CD4-positive, alpha-beta T cell (primary cell): ENCODE results near the gene PON3. TPM values are rescaled to one million over a fixed set of nuclear protein-coding genes. Genes with fewer than 3 reads are reported as not detected.

Experiments used
- ATAC-seq: fragments of 200-7000 bp; cut with Tn5 transposase; one replicate; pipeline ENCODE4 v1.10.0; 2022; ENCODE audit warnings: mild to moderate bottlenecking; ENCODE audit not compliant: poor library complexity
- CTCF ChIA-PET: fragments of 350-600 bp; sonication (Branson Sonifier 250); formaldehyde crosslinking; loops from one replicate; lab custom pipeline; 2021; ENCODE audit warnings: antibody characterized with exemption, inconsistent platforms; lab: Charles Lee
- POLR2A ChIA-PET: fragments of 350-600 bp; sonication (Branson Sonifier 250); formaldehyde crosslinking; loops from one replicate; lab custom pipeline; 2021; ENCODE audit warnings: antibody characterized with exemption, inconsistent platforms; lab: Charles Lee
- DNase-seq, 14 experiments: peaks; one replicate each; pipeline ENCODE4 v3.0.0-alpha.2; 2013 to 2020; ENCODE audit warnings: mixed read lengths in 2 of 14
- H3K27ac ChIP-seq, 2 donors: one replicate each; pipeline versions ENCODE4 v1.5.1 to v1.7.0; 2013; ENCODE audit warnings: low read length in 2 of 2, low read depth in 1 of 2, mild to moderate bottlenecking in 1 of 2
- H3K27me3 ChIP-seq, 2 experiments: 1 replicate in 1 of 2; 2 replicates in 1 of 2; pipeline versions ENCODE4 v1.6.1 to v1.7.0; 2013; ENCODE audit warnings: low read length in 2 of 2, control low read depth in 1 of 2, mild to moderate bottlenecking in 1 of 2, moderate library complexity in 1 of 2; ENCODE audit not compliant: insufficient read depth in 2 of 2, control insufficient read depth in 1 of 2
- H3K36me3 ChIP-seq: one replicate; pipeline ENCODE4 v1.6.1; 2013; ENCODE audit warnings: low read length, control low read depth; ENCODE audit not compliant: insufficient read depth
- H3K4me1 ChIP-seq: one replicate; pipeline ENCODE4 v1.6.1; 2013; ENCODE audit warnings: low read length, control low read depth; ENCODE audit not compliant: insufficient read depth
- H3K4me3 ChIP-seq: one replicate; pipeline ENCODE4 v1.5.1; 2013; ENCODE audit warnings: mild to moderate bottlenecking, low read length, moderate library complexity
- H3K9me3 ChIP-seq, 2 experiments: 1 replicate in 1 of 2; 2 replicates in 1 of 2; pipeline versions ENCODE4 v1.6.1 to v1.7.0; 2013; ENCODE audit warnings: low read length in 2 of 2, mild to moderate bottlenecking in 2 of 2, control low read depth in 1 of 2, moderate library complexity in 1 of 2; ENCODE audit not compliant: control insufficient read depth in 1 of 2, insufficient read depth in 1 of 2
- H3K27ac Mint-ChIP-seq: one replicate; pipeline ENCODE4 v1.8.0; 2020; ENCODE audit warnings: mixed read lengths
- H3K27me3 Mint-ChIP-seq: one replicate; pipeline ENCODE4 v1.8.0; 2021; ENCODE audit warnings: mixed read lengths
- H3K36me3 Mint-ChIP-seq: one replicate; pipeline ENCODE4 v1.8.0; 2021; ENCODE audit warnings: low read depth, mixed read lengths
- H3K4me1 Mint-ChIP-seq: one replicate; pipeline ENCODE4 v1.8.0; 2021; ENCODE audit warnings: low read depth, mixed read lengths
- H3K4me3 Mint-ChIP-seq: one replicate; pipeline ENCODE4 v1.8.0; 2020; ENCODE audit warnings: mild to moderate bottlenecking, mixed read lengths
- H3K9me3 Mint-ChIP-seq: one replicate; pipeline ENCODE4 v1.8.0; 2020; ENCODE audit warnings: mixed read lengths
- CTCF ChIP-seq: fragments of 200-600 bp; IDR thresholded peaks from one replicate; pipeline ENCODE4 v1.8.0; 2022; ENCODE audit warnings: antibody characterized with exemption, mild to moderate bottlenecking
- intact Hi-C, 2 experiments: fragments of 100-400 bp; cut with DNase I in 1 of 2; cut with micrococcal nuclease in 1 of 2; formaldehyde crosslinking; loops; one replicate each; pipeline versions ENCODE4 v1.15.1 to v1.9.0; 2023 to 2025; cut with DNase I, micrococcal nuclease
- total RNA-seq, 174 experiments: library from RNA in 2 of 174; stranded (reverse) in 2 of 174; gene quantifications; one replicate each; pipeline ENCODE4 v1.2.3 and lab custom pipeline; 2021 to 2026

The PON3 gene
- total RNA-seq, 2 experiments from 2014 or later: not detected

DNA sequence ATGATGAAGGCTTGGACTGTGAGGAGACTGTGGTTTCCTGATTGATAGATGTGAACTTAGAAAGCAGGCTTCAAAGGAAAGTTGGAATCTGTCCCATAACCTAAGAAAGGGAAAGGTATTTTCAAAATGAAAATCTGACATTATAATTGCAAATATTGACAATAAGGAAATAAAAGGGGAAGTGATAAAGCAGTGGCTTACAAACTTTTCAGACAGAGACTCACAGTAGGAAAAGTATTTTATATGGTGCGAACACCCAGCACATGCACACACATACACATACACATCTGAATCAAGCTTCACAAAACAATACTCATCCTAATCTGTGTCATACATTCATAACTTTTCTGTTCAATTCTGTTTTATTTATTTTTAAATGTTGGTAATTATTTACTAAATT, 76.6 kb downstream of the PON3 start:
- intact Hi-C loops: no loop called here
- H3K27me3 ChIP-seq: peaks cover 0 to 5% of the 10 kb centered on the region in 2 experiments
- H3K4me1 Mint-ChIP-seq: peaks cover under 1% of the 10 kb centered on the region
- no peaks in the 10 kb centered on the region for H3K36me3 Mint-ChIP-seq
- ATAC-seq (no peak), DNase-seq (no peak)
- no peak overlapping the region for H3K4me3 ChIP-seq
- ChIA-PET CTCF (no interaction called here), POLR2A (no interaction called here)
- H3K36me3 ChIP-seq: no peaks in the 10 kb centered on the region
- H3K9me3 Mint-ChIP-seq: no peaks in the 10 kb centered on the region
- H3K27ac Mint-ChIP-seq: no peak overlapping the region
- no peaks in the 10 kb centered on the region for H3K4me1 ChIP-seq
- TF ChIP-seq CTCF: no peak
- H3K4me3 Mint-ChIP-seq: no peak overlapping the region
- H3K27me3 Mint-ChIP-seq: no peaks in the 10 kb centered on the region
- no peaks in the 10 kb centered on the region for H3K9me3 ChIP-seq
- H3K27ac ChIP-seq: no peak overlapping the region

GRCh38 chr7:95318501-95319100, 77.6 kb downstream of the PON3 start:
- H3K4me3 Mint-ChIP-seq: no peak overlapping the region
- ATAC-seq (no peak), DNase-seq (no peak)
- CTCF ChIA-PET: interaction anchor here (0.6 kb wide), 1 partner anchor 86 kb away, joined by 3 read pairs; no protein-coding TSS in a partner anchor
- Histone ChIP-seq H3K27me3 (no peaks in the 10 kb centered on the region), H3K27ac (no peak overlapping the region), H3K9me3 (no peaks in the 10 kb centered on the region), H3K36me3 (no peaks in the 10 kb centered on the region), H3K4me1 (no peaks in the 10 kb centered on the region), H3K4me3 (no peak overlapping the region)
- no peak overlapping the region for H3K27ac Mint-ChIP-seq
- TF ChIP-seq CTCF: no peak
- POLR2A ChIA-PET: no interaction called here
- intact Hi-C loops: no loop called here
- H3K9me3 Mint-ChIP-seq: no peaks in the 10 kb centered on the region
- H3K27me3 Mint-ChIP-seq: peaks cover 4% of the 10 kb centered on the region
- no peaks in the 10 kb centered on the region for H3K4me1 Mint-ChIP-seq
- H3K36me3 Mint-ChIP-seq: no peaks in the 10 kb centered on the region

DNA sequence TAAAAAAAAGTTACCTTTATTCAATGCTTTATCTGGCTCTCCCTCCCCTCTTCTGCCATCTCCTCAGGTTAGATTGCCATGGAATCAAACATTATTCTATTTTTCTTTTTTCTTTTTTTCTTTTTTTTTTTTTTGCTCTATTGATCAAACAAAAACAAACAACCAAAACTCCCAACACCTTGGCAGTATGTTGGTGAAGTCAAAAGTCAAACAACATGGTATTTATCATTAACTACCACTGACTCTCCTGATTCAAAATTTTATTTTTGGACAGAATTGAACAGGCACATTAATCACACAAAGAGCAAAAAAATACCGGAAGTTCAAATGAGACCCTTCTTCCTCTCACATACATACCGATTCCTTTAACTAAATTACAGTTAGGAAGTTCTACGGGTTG, 78.2 kb downstream of the PON3 start:
- CTCF ChIA-PET: no interaction called here
- Histone ChIP-seq H3K27ac (no peak overlapping the region), H3K36me3 (no peaks in the 10 kb centered on the region), H3K4me1 (no peaks in the 10 kb centered on the region), H3K27me3 (no peaks in the 10 kb centered on the region), H3K4me3 (no peak overlapping the region), H3K9me3 (no peaks in the 10 kb centered on the region)
- no peaks in the 10 kb centered on the region for H3K9me3 Mint-ChIP-seq
- no peaks in the 10 kb centered on the region for H3K4me1 Mint-ChIP-seq
- no peaks in the 10 kb centered on the region for H3K36me3 Mint-ChIP-seq
- peaks cover 5% of the 10 kb centered on the region for H3K27me3 Mint-ChIP-seq
- POLR2A ChIA-PET: no interaction called here
- no peak for TF ChIP-seq CTCF
- no peak overlapping the region for H3K27ac Mint-ChIP-seq
- intact Hi-C loops: no loop called here
- no peak for DNase-seq
- no peak for ATAC-seq
- H3K4me3 Mint-ChIP-seq: no peak overlapping the region
